GM12878 (cell line): ENCODE measurements around the gene ZNF182. TPM values are rescaled to one million over a fixed set of nuclear protein-coding genes. Genes with fewer than 3 reads are reported as not detected.

Experiments
- ATAC-seq: fragments of 200-7000 bp; cut with Tn5 transposase; 3 replicates; pipeline ENCODE4 v1.9.1; 2020; ENCODE audit warnings: mild to moderate bottlenecking, moderate library complexity
- BruUV-seq: library from RNA; stranded (reverse); fragments of 400-500 nt; replicated peaks from 2 replicates; lab custom pipeline; 2021; lab: Mats Ljungman, UMichigan
- CTCF ChIA-PET: fragments of 300-600 bp; sonication (Branson Sonifier 250); formaldehyde crosslinking; extraction: SDS; loops from one replicate; lab custom pipeline; 2021; ENCODE audit warnings: inconsistent platforms; lab: Yijun Ruan, JAX
- POLR2A ChIA-PET: fragments of 350-600 bp; formaldehyde crosslinking; extraction: SDS; loops from one replicate; lab custom pipeline; 2021; ENCODE audit warnings: inconsistent platforms; lab: Charles Lee
- RAD21 ChIA-PET: fragments of 300-600 bp; sonication (Branson Sonifier 250); formaldehyde crosslinking; loops from one replicate; lab custom pipeline; 2023; ENCODE audit warnings: antibody characterized with exemption; ENCODE audit not compliant: unreplicated experiment; lab: Charles Lee
- SMC1A ChIA-PET: fragments of 300-600 bp; sonication (Branson Sonifier 250); formaldehyde crosslinking; loops from one replicate; lab custom pipeline; 2023; ENCODE audit not compliant: unreplicated experiment, uncharacterized antibody; lab: Charles Lee
- DNase-seq: peaks from one replicate; pipeline ENCODE4 v3.0.0-alpha.2; 2011; ENCODE audit warnings: low read depth, low spot score
- FAIRE-seq: peaks from 3 replicates; lab custom pipeline; 2011; peaks lifted over from hg19 to GRCh38; lab: Jason Lieb, UNC
- H2AFZ ChIP-seq: 2 replicates; pipeline ENCODE4 v1.6.0; 2011; ENCODE audit warnings: low read depth, low read length, control low read depth; ENCODE audit not compliant: control insufficient read depth
- H3K27ac ChIP-seq: 2 replicates; pipeline ENCODE4 v1.5.1; 2011; ENCODE audit warnings: control low read depth; ENCODE audit not compliant: control insufficient read depth, insufficient read depth
- H3K27me3 ChIP-seq, 2 experiments: replicated peaks in 1 of 2; 2 replicates each; pipeline versions ENCODE4 v1.6.0 to v1.6.1; 2011; ENCODE audit warnings: low read length in 1 of 2; ENCODE audit not compliant: control insufficient read depth in 2 of 2, insufficient read depth in 2 of 2
- H3K36me3 ChIP-seq, 2 experiments: 2 replicates each; pipeline ENCODE4 v1.5.1; 2011; ENCODE audit warnings: low read length in 1 of 2; ENCODE audit not compliant: control insufficient read depth in 2 of 2, insufficient read depth in 2 of 2
- H3K4me1 ChIP-seq: 2 replicates; pipeline ENCODE4 v1.6.1; 2011; ENCODE audit warnings: mild to moderate bottlenecking, low read length, moderate library complexity, mixed read lengths; ENCODE audit not compliant: control insufficient read depth, insufficient read depth
- H3K4me2 ChIP-seq: 2 replicates; pipeline ENCODE4 v1.6.0; 2011; ENCODE audit warnings: control low read depth; ENCODE audit not compliant: control insufficient read depth, insufficient read depth
- H3K4me3 ChIP-seq: fragments of 200-600 bp; sonication (generic); 2 replicates; pipeline ENCODE4 v1.5.1; 2016
- H3K79me2 ChIP-seq: 2 replicates; pipeline ENCODE4 v1.6.0; 2011; ENCODE audit warnings: low read length; ENCODE audit not compliant: control insufficient read depth, insufficient read depth
- H3K9ac ChIP-seq: 2 replicates; pipeline ENCODE4 v1.8.0; 2011; ENCODE audit warnings: low read length, control low read depth, mixed read lengths; ENCODE audit not compliant: control insufficient read depth, insufficient read depth
- H3K9me3 ChIP-seq: replicated peaks from 3 replicates; pipeline ENCODE4 v1.5.1; 2011; ENCODE audit warnings: mild to moderate bottlenecking, low read length; ENCODE audit not compliant: control insufficient read depth, insufficient read depth
- H4K20me1 ChIP-seq: 2 replicates; pipeline ENCODE4 v1.6.0; 2011; ENCODE audit not compliant: control insufficient read depth, insufficient read depth
- ATF7 ChIP-seq: fragments of 450-650 bp; IDR thresholded peaks from 2 replicates; pipeline ENCODE4 v1.6.1; 2016; ENCODE audit warnings: low read depth, mild to moderate bottlenecking
- FOXM1 ChIP-seq: IDR thresholded peaks from 2 replicates; pipeline ENCODE4 v1.6.1; 2012; ENCODE audit warnings: low read depth, mild to moderate bottlenecking, inconsistent platforms, low read length, moderate library complexity
- JUND ChIP-seq: IDR thresholded peaks from 2 replicates; pipeline ENCODE4 v1.6.1; 2012; ENCODE audit warnings: low read depth, mild to moderate bottlenecking, low read length, improper control_type of control experiment, moderate library complexity
- MEF2A ChIP-seq: IDR thresholded peaks from 2 replicates; pipeline ENCODE4 v1.6.1; 2011; ENCODE audit warnings: low read depth, mild to moderate bottlenecking, low read length, moderate library complexity; ENCODE audit not compliant: insufficient read depth
- SKIL ChIP-seq: fragments of 450-650 bp; IDR thresholded peaks from 2 replicates; pipeline ENCODE4 v1.6.1; 2017; ENCODE audit warnings: mild to moderate bottlenecking, low read depth, inconsistent platforms; ENCODE audit not compliant: poor library complexity, severe bottlenecking
- SP1 ChIP-seq: IDR thresholded peaks from one replicate; pipeline ENCODE4 v1.6.1; 2011; ENCODE audit warnings: low read depth, low read length
- SRF ChIP-seq, 2 experiments: IDR thresholded peaks; 2 replicates each; pipeline ENCODE4 v1.6.1; 2011; ENCODE audit warnings: low read depth in 2 of 2, low read length in 2 of 2, mild to moderate bottlenecking in 1 of 2, moderate library complexity in 1 of 2
- STAT1 ChIP-seq: fragments of 450-650 bp; conservative IDR thresholded peaks from 2 replicates; pipeline ENCODE4 v1.6.1; 2014; ENCODE audit warnings: antibody characterized with exemption, mild to moderate bottlenecking
- TCF12 ChIP-seq: IDR thresholded peaks from 2 replicates; pipeline ENCODE4 v1.6.1; 2011; ENCODE audit warnings: low read depth, mild to moderate bottlenecking, low read length
- ZBTB40 ChIP-seq: fragments of 450-650 bp; IDR thresholded peaks from 2 replicates; pipeline ENCODE4 v1.6.1; 2016; ENCODE audit warnings: mild to moderate bottlenecking, moderate library complexity, borderline replicate concordance
- ZNF274 ChIP-seq: IDR thresholded peaks from one replicate; pipeline ENCODE4 v1.8.0; 2011; ENCODE audit not compliant: insufficient read length, insufficient read depth
- ZNF687 ChIP-seq: fragments of 450-650 bp; IDR thresholded peaks from 2 replicates; pipeline ENCODE4 v1.6.1; 2017; ENCODE audit warnings: mild to moderate bottlenecking, moderate library complexity
- WGBS: methylation state at CpG from one replicate; pipeline ENCODE4 v1.1.6; 2016; ENCODE audit warnings: low lambda C conversion rate; ENCODE audit not compliant: insufficient replicate concordance, insufficient coverage; ENCODE audit errors: missing lambda C conversion rate; 5-methylcytosine and 5-hydroxymethylcytosine counted together
- in situ Hi-C: fragments of 300-500 bp; cut with MboI; formaldehyde crosslinking; loops from 9 replicates; pipeline ENCODE4 v1.14.3; 2018; ENCODE audit warnings: mixed read lengths
- intact Hi-C: fragments of 100-400 bp; cut with micrococcal nuclease; formaldehyde crosslinking; loops from one replicate; pipeline ENCODE4 v1.14.2; 2022; ENCODE audit not compliant: unreplicated experiment
- polyA plus RNA-seq, 11 experiments: library from polyadenylated mRNA; depleted of rRNA in 4 of 11; unstranded in 6 of 11; stranded (reverse) in 5 of 11; fragments of >200 nt; fragmentation: Nextera tagmentation in 4 of 11; fragmentation: Illumina TruSeq in 1 of 11; extraction: Ambion mirVana in 4 of 11; extraction: Trizol in 1 of 11; gene quantifications; 1 replicate in 1 of 11; 2 replicates in 10 of 11; pipeline versions ENCODE4 v1.2.1 to v1.2.3, GENCODE V29; 2011 to 2016; ENCODE audit warnings: inconsistent platforms in 2 of 11, missing spikeins in 2 of 11, low read depth in 1 of 11
- total RNA-seq, 4 experiments: library from RNA; depleted of rRNA in 3 of 4; stranded (reverse); fragments of >200 nt in 3 of 4; fragmentation: Illumina TruSeq in 1 of 4; extraction: Trizol in 1 of 4; gene quantifications; 2 replicates each; pipeline versions ENCODE4 v1.2.1 to v1.2.3, GENCODE V29; 2013 to 2021

Gene ZNF182
- total and polyA plus RNA-seq, 10 of the 15 experiments (the other 5 are each of a cell fraction or from before 2014, with no cell fraction given), result 0.85 to 7.0 (median 5.3) TPM

GRCh38 chrX:48003758-48004457 is at the start of gene ZNF182 (continued):
- TF ChIP-seq SRF (IDR thresholded peaks at IDR 0.05; ENCODE audit: low read depth in 2 of 2, low read length in 2 of 2) (peak in 1 of 2 experiments; percentile 26; a peak in 1 of 4 replicates), SP1 (peak; percentile 19), ATF7 (peak; percentile 98)

GRCh38 chrX:48046846-48047245 is 43.1 kb upstream of the ZNF182 start:
- Histone ChIP-seq H3K79me2 (no peaks in the 10 kb centered on the region), H3K27me3 (no peaks in the 10 kb centered on the region), H3K27ac (no peak overlapping the region), H2AFZ (no peak overlapping the region), H3K4me2 (no peak overlapping the region), H3K9me3 (no peaks in the 10 kb centered on the region), H3K4me3 (no peak overlapping the region), H3K4me1 (no peaks in the 10 kb centered on the region), H4K20me1 (no peaks in the 10 kb centered on the region), H3K36me3 (no peaks in the 10 kb centered on the region), H3K9ac (no peak overlapping the region)
- FAIRE-seq (no peak), DNase-seq (no peak), ATAC-seq (no peak)
- CTCF ChIA-PET, result interaction anchor here (1.0 kb wide), 1 partner anchor 12 kb away, joined by 3 read pairs; no protein-coding TSS in a partner anchor
- intact Hi-C loops (no loop called here), in situ Hi-C loops (no loop called here)
- RAD21 ChIA-PET, result no interaction called here
- 55% methylated on average over 5 of the region's 5 CpGs for WGBS
- SMC1A ChIA-PET, result no interaction called here
- POLR2A ChIA-PET, result no interaction called here
- BruUV-seq, result no TSS peak
- TF ChIP-seq STAT1 (no peak), SKIL (no peak), ZBTB40 (no peak), ZNF687 (no peak), FOXM1 (no peak), ZNF274 (no peak), TCF12 (no peak), MEF2A (no peak), JUND (no peak)
